GM12865 (cell line): ENCODE results near the gene NR1H4.

Source experiments
- DNase-seq: peaks from one replicate; pipeline ENCODE4 v3.0.0; 2010; ENCODE audit warnings: low read depth
- H3K4me3 ChIP-seq: 2 replicates; pipeline ENCODE4 v1.5.1; 2011; ENCODE audit warnings: mild to moderate bottlenecking, low read depth, low read length, control low read depth
- CTCF ChIP-seq: IDR thresholded peaks from 2 replicates; pipeline ENCODE4 v1.5.1; 2011; ENCODE audit warnings: low read length, control low read depth, low read depth, inconsistent platforms; ENCODE audit not compliant: insufficient read depth; ENCODE audit errors: missing control alignments

Gene NR1H4

GRCh38 chr12:100481021-100481420 lies 7.4 kb downstream of the NR1H4 start:
- H3K4me3 ChIP-seq: no peak overlapping the region
- no peak for TF ChIP-seq CTCF
- no peak for DNase-seq

GRCh38 chr12:100484183-100484886 lies 10.7 kb downstream of the NR1H4 start:
- no peak overlapping the region for H3K4me3 ChIP-seq
- TF ChIP-seq CTCF: no peak
- DNase-seq: no peak

GRCh38 chr12:100484891-100485471 lies 11.3 kb downstream of the NR1H4 start:
- no peak for TF ChIP-seq CTCF
- H3K4me3 ChIP-seq: no peak overlapping the region
- DNase-seq: no peak

DNA sequence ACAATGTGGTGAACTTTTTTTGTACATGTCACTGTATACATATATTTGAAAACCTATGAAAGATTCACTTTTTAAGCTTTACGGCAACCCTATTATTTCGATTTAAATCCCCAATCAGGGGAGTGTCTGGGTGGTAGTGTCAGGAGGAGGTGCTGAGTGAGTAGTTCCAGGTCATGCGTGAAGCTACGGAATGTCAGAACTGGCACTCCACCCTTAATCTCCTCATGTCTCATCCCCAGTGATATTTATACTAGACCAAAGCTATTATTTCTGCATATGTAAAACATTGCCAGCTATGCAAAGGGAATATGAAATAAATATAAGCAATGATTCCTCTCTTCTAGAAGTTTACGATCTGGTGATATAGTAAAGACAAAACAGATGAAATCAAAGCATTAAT lies 12.3 kb downstream of the NR1H4 start:
- H3K4me3 ChIP-seq: no peak overlapping the region
- TF ChIP-seq CTCF: no peak
- no peak for DNase-seq

DNA sequence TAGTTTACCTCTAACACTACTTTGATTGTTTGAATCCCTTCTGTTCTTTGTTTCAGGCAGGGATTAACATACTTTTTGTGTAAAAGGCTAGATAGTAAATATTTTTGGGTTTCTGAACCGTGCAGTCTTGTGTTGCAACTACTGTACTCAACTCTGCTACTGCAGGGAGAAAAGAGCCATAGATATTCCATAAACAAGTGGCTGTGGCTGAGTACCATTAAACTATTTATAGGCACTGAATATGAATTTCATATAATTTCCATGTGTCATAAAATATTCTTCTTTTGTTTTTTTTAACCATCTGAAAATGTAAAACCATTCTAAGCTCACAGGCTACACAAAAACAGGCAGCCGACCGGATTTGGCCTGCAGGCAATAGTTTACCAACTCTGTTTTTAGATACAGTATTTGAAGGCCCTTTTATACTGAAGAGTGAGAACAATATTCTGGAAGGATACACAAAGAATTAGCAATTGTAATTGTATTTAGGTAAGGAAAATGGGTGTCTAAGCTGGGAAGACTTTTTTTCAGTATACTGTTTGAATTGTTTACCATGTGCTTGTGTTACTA lies 15.7 kb downstream of the NR1H4 start:
- TF ChIP-seq CTCF: no peak
- DNase-seq: no peak
- H3K4me3 ChIP-seq: no peak overlapping the region

DNA sequence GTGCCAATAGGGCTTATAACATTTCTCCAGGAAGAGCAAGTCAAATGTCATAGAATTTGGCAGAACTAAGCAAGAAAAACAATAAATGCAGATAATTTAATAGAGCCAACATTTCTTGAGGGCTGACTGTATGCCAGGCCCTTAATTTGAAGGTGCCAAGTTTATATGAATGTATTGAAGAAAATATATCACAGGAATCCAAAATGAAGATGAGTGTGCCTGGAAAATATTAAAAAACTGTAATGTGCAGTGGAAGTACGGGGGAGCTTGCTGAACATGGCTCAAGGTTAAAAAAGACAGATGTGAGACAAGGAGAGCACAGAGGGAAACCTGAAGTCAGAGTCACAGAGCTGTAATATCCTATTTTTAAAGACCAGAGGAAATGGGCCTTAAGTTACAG lies 16.4 kb downstream of the NR1H4 start:
- no peak overlapping the region for H3K4me3 ChIP-seq
- TF ChIP-seq CTCF: no peak
- DNase-seq: no peak

- DNase-seq: no peak
- H3K4me3 ChIP-seq: no peak overlapping the region
- no peak for TF ChIP-seq CTCF
Observed at GRCh38 chr12:100491104-100491503, 17.4 kb downstream of the NR1H4 start.
